HEK293T (cell line): ENCODE measurements around the gene IFI6.

Experiments
- CTBP1 ChIP-seq: fragments of 450-650 bp; IDR thresholded peaks from 2 replicates; pipeline ENCODE4 v1.6.1; 2016; ENCODE audit warnings: borderline replicate concordance
- FOXK2 ChIP-seq: fragments of 450-650 bp; IDR thresholded peaks from 2 replicates; pipeline ENCODE4 v1.6.1; 2016; ENCODE audit warnings: mild to moderate bottlenecking
- SP1 ChIP-seq: fragments of 450-650 bp; IDR thresholded peaks from 2 replicates; pipeline ENCODE4 v1.6.1; 2017

DNA sequence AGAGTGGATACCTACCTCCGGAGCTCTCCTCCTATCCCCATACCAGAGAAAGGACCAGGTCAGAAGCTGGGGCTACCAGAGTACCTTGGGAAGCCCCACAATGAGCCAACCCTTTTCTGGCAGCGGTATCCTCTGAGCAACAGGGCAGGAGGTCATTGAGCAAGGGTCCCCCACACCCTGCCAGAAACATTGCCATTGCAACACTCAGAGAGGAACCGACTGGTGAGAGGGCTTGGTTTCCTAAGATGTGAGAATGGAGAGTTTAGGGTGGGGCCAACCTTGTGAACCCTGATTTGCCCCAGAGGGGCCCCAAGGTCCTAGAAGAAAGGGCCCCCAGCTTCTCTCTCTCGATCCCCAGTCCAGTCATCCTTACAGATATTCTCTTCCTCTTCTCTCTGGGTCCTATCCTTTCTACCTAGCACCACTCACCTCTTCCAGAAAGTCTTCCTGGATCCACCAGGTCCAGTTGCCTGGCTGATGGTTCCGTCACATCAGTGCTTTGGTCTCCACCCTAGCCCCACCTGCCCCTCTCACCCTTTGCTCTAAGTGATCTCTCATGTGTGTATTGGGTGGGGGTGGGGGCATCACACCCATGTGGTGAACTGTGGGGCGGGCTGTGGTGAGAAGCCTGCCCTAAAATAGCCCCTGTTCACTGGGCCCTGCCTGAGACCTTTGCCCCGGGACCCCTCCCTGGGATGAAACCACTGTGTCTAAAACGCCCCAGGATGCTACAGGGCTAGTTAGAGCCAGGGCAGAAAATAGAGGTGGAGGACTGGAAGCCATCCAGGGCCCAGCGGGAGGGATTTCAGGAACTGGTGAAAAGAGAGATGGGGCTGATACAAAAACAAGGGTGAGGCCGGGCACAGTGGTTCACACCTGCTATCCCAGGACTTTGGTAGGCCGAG is 45.7 kb downstream of the IFI6 start:
- TF ChIP-seq SP1, result no peak
- no peak for TF ChIP-seq FOXK2
- TF ChIP-seq CTBP1, result no peak
